Measurements from ENCODE around the gene TSPYL4. TPM values are rescaled to one million over a fixed set of nuclear protein-coding genes. Genes with fewer than 3 reads are reported as not detected.

The TSPYL4 gene
- total and polyA plus RNA-seq, 2 of the 8 experiments (the other 6 are each of a cell fraction or from before 2014, with no cell fraction given): 20.5 to 22.6 TPM

GRCh38 chr6:116290799-116291198 is 36.9 kb upstream of the TSPYL4 start:
- H3K9me3 ChIP-seq (ENCODE audit: insufficient read depth in 2 of 2, low read depth in 1 of 2, low read length in 1 of 2): no peaks in the 10 kb centered on the region
- no peaks in the 10 kb centered on the region for H3K79me2 ChIP-seq (ENCODE audit: control insufficient read depth in 1 of 2, insufficient read depth in 2 of 2, low read length in 2 of 2)
- no peaks in the 10 kb centered on the region for H3K27me3 ChIP-seq (replicated peaks in 1 of 4; ENCODE audit: control insufficient read depth in 3 of 4, extremely low read depth in 1 of 4, insufficient read depth in 3 of 4, low read length in 3 of 4)
- H2AK5ac ChIP-seq (ENCODE audit: low read depth, low read length): no peak overlapping the region
- H3K79me1 ChIP-seq (ENCODE audit: low read depth, low read length): no peaks in the 10 kb centered on the region
- 94% methylated on average over 2 of the region's 2 CpGs; no CpG with 5 or more reads in 1 of the 2 experiments for WGBS, 2 experiments (ENCODE audit: extremely low coverage in 1 of 2, insufficient coverage in 1 of 2, insufficient read length in 1 of 2, insufficient replicate concordance in 2 of 2, low coverage in 1 of 2, low lambda C conversion rate in 2 of 2, missing lambda C conversion rate in 1 of 2)
- no peak overlapping the region for H2BK120ac ChIP-seq (replicated peaks; ENCODE audit: low read depth, low read length)
- H3K4me3 ChIP-seq (ENCODE audit: extremely low read depth in 1 of 4, insufficient read depth in 2 of 4, low read depth in 3 of 4, low read length in 4 of 4): no peak overlapping the region
- DNase-seq (ENCODE audit: low read depth in 1 of 2, low spot score in 2 of 2): no peak
- H3K14ac ChIP-seq (ENCODE audit: insufficient read length): no peak overlapping the region
- no peak overlapping the region for H3K9ac ChIP-seq (replicated peaks in 1 of 4; ENCODE audit: extremely low read depth in 1 of 4, low read depth in 3 of 4, low read length in 3 of 4)
- ChIA-PET CTCF (ENCODE audit: partially characterized antibody) (interaction anchor here (1.4 kb wide), 1 partner anchor 154 kb away, joined by 3 read pairs; no protein-coding TSS in a partner anchor), POLR2A (ENCODE audit: partially characterized antibody) (no interaction called here)
- H3K56ac ChIP-seq (replicated peaks; ENCODE audit: insufficient read length, low read depth, low read length): no peak overlapping the region
- H4K5ac ChIP-seq (ENCODE audit: insufficient read length, low read depth, low read length): no peak overlapping the region
- H3K18ac ChIP-seq (ENCODE audit: extremely low read depth, low read length): no peak overlapping the region
- no peak overlapping the region for H2BK15ac ChIP-seq (ENCODE audit: low read length)
- H3K23me2 ChIP-seq (ENCODE audit: low read depth, low read length): no peaks in the 10 kb centered on the region
- H2BK20ac ChIP-seq (ENCODE audit: low read length): no peak overlapping the region
- no peak overlapping the region for H2BK5ac ChIP-seq (ENCODE audit: low read depth, low read length)
- no peak overlapping the region for H4K91ac ChIP-seq (replicated peaks; ENCODE audit: insufficient read length, low read length)
- H3K4ac ChIP-seq (replicated peaks; ENCODE audit: insufficient read length, low read depth, low read length): no peak overlapping the region
- H3K4me2 ChIP-seq (ENCODE audit: insufficient read depth in 1 of 2, low read depth in 2 of 2, low read length in 2 of 2): no peak overlapping the region
- H4K8ac ChIP-seq (ENCODE audit: extremely low read depth, insufficient read depth, low read length): no peak overlapping the region
- no peaks in the 10 kb centered on the region for H3K36me3 ChIP-seq (ENCODE audit: control insufficient read depth in 2 of 4, insufficient read depth in 4 of 4, low read length in 3 of 4)
- peaks cover 0 to 1% of the 10 kb centered on the region in 2 experiments for H4K20me1 ChIP-seq (replicated peaks in 1 of 2; ENCODE audit: control insufficient read depth in 1 of 2, insufficient read depth in 2 of 2, low read length in 2 of 2)
- H2BK12ac ChIP-seq (ENCODE audit: low read depth, low read length): no peak overlapping the region
- no peak overlapping the region for H3K23ac ChIP-seq (ENCODE audit: insufficient read length)
- no peaks in the 10 kb centered on the region for H3K4me1 ChIP-seq (replicated peaks in 1 of 4; ENCODE audit: control insufficient read depth in 3 of 4, insufficient read depth in 4 of 4, low read length in 3 of 4)
- FAIRE-seq: no peak
- no peak overlapping the region for H3K27ac ChIP-seq (ENCODE audit: low read depth, low read length)
- no peak overlapping the region for H2AFZ ChIP-seq (ENCODE audit: low read length)
- TF ChIP-seq CHD2 (IDR thresholded peaks at IDR 0.05; ENCODE audit: low read length): no peak
- TF ChIP-seq KDM4A (IDR thresholded peaks at IDR 0.05; ENCODE audit: low read depth, low read length, severe bottlenecking): no peak
- TF ChIP-seq MAX (IDR thresholded peaks at IDR 0.05): no peak
- TF ChIP-seq POU5F1 (IDR thresholded peaks at IDR 0.05; ENCODE audit: low read depth, low read length): no peak
- TF ChIP-seq RAD21 (IDR thresholded peaks at IDR 0.05 in 1 of 2, conservative IDR thresholded peaks at IDR 0.05 in 1 of 2; ENCODE audit: low read depth in 2 of 2, low read length in 2 of 2): no peak
- TF ChIP-seq TCF12 (IDR thresholded peaks at IDR 0.05; ENCODE audit: low read depth, low read length): no peak
- TF ChIP-seq EGR1 (IDR thresholded peaks at IDR 0.05; ENCODE audit: borderline replicate concordance, low read depth, low read length): no peak
- no peak for TF ChIP-seq KDM5A (IDR thresholded peaks at IDR 0.05; ENCODE audit: low read length)
- no peak for TF ChIP-seq RXRA (IDR thresholded peaks at IDR 0.05; ENCODE audit: insufficient read depth, low read depth, low read length)
- TF ChIP-seq BCL11A (IDR thresholded peaks at IDR 0.05; ENCODE audit: low read depth in 2 of 2, low read length in 2 of 2): no peak
- TF ChIP-seq SIN3A (conservative IDR thresholded peaks at IDR 0.05 in 1 of 2, IDR thresholded peaks at IDR 0.05 in 1 of 2; ENCODE audit: low read depth in 1 of 2, low read length in 2 of 2): no peak
- TF ChIP-seq GTF2F1 (IDR thresholded peaks at IDR 0.05; ENCODE audit: borderline replicate concordance, low read depth, low read length): no peak
- no peak for TF ChIP-seq EP300 (IDR thresholded peaks at IDR 0.05; ENCODE audit: borderline replicate concordance in 1 of 2, low read depth in 2 of 2, low read length in 2 of 2)
- no peak for TF ChIP-seq TAF7 (optimal IDR thresholded peaks at IDR 0.05; ENCODE audit: borderline replicate concordance, low read depth, low read length)
